SH-SY5Y (cell line): Measurements from ENCODE around the gene PKD1L1.

ENCODE experiments used
- GATA2 ChIP-seq: IDR thresholded peaks from 2 replicates; pipeline ENCODE4 v1.6.1; 2011; ENCODE audit warnings: mild to moderate bottlenecking, low read depth, low read length
- GATA3 ChIP-seq: IDR thresholded peaks from 2 replicates; pipeline ENCODE4 v1.6.1; 2011; ENCODE audit warnings: low read depth, mild to moderate bottlenecking, low read length, moderate library complexity

PKD1L1 gene

GRCh38 chr7:47757921-47758411 is 190.3 kb downstream of the PKD1L1 start:
- no peak for TF ChIP-seq GATA2
- TF ChIP-seq GATA3 = no peak

GRCh38 chr7:47756636-47757035 is 191.6 kb downstream of the PKD1L1 start:
- TF ChIP-seq GATA3 (no peak), GATA2 (no peak)

- TF ChIP-seq GATA3 (no peak), GATA2 (no peak)
Observed at GRCh38 chr7:47755248-47755647, 193.0 kb downstream of the PKD1L1 start.

- no peak for TF ChIP-seq GATA2
- no peak for TF ChIP-seq GATA3
Observed at GRCh38 chr7:47751043-47751442, 197.2 kb downstream of the PKD1L1 start.

- TF ChIP-seq GATA2 (no peak), GATA3 (no peak)
Observed at GRCh38 chr7:47748041-47748440, 200.2 kb downstream of the PKD1L1 start.

GRCh38 chr7:47747160-47747559 is 201.1 kb downstream of the PKD1L1 start:
- TF ChIP-seq GATA2 (peak; percentile 58), GATA3 (no peak)

DNA sequence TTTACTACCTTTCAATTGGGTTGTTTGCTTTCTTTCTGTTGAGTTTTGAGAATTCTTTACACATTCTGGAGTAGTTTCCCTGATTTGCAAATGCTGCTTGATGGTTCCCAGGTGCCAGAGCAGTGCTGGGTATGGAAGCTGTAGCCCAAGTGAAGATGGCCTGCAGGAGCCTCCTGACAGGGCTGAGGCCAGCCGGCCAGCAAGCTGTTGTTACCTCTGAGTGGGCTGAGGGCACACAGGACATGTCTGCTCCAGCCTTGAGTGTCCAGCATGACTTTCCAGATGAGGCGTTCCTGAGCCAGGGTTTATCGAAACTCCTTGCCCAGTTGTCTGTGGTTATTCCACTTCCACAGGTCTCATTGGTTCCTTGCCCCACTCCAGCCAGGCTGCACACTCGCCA is 201.8 kb downstream of the PKD1L1 start:
- TF ChIP-seq GATA3 (no peak), GATA2 (no peak)

GRCh38 chr7:47744883-47745282 is 203.4 kb downstream of the PKD1L1 start:
- TF ChIP-seq GATA3 (no peak), GATA2 (no peak)

- TF ChIP-seq GATA2 = no peak
- no peak for TF ChIP-seq GATA3
Observed at GRCh38 chr7:47743965-47744591, 204.2 kb downstream of the PKD1L1 start.

DNA sequence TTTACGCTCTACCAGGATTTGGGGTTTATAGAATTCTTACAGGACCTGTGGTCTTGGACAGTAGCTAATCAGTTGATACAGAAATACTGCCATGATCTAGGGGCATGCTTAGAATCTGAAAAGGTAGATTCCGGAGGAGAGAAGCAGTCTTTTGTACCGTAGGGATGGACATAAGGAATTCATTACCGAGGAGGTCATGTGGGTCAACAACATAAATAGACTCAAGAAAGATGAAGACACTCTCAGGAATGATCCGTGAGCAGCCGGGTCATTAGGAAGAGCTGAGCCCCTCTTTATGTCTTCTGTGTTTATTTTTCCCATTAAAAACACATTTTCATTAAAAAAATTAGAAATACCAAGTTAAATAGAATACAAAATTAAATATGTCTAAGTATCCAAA is 206.3 kb downstream of the PKD1L1 start:
- no peak for TF ChIP-seq GATA2
- no peak for TF ChIP-seq GATA3

DNA sequence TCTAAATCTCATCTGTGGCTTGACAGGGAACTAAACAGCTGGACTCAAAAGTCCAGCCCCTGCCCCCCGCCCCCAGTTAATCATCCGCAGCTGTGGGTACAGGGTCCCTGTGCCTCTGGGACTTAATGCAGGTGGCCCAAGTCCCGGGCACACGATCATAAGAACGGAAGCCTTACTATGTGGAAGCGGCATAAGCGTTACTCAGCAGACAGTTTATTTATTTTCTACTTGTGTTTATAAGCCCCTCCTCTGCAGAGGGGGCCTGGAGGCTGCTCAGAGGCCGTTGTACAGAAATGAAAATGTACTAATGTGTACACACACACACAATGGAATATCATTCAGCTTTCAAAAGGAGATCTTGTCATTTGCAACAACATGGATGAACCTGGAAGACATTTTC is 208.4 kb downstream of the PKD1L1 start:
- TF ChIP-seq GATA2 (no peak), GATA3 (no peak)

DNA sequence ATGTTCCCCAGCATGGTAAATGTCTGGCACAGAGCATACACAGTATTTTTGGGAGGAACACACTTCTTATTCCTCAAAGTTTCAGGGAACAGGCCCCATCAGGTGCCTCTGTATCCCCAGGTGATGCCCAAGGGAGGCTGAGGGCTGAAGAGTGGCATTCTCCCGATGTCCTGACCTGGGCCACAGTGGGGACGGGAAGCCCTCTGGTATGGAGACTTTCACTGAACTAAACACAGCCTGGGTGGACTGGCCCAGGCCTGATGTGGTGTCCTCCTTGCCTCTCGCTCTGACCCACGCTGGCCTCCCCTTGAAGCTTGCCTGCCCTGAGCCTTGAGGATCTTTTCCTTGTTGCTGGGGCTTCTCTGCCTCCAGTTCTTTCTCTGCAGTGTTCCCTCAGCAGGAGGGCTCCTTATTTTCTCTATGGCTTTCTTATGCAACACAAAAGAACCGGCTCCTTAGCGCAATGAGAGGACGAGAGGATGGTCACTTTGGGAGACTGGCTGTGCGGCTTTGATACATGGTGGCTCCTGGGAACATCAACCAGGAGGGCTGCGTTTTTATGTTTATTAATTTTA is 208.9 kb downstream of the PKD1L1 start:
- TF ChIP-seq GATA3 = no peak
- TF ChIP-seq GATA2 = no peak

DNA sequence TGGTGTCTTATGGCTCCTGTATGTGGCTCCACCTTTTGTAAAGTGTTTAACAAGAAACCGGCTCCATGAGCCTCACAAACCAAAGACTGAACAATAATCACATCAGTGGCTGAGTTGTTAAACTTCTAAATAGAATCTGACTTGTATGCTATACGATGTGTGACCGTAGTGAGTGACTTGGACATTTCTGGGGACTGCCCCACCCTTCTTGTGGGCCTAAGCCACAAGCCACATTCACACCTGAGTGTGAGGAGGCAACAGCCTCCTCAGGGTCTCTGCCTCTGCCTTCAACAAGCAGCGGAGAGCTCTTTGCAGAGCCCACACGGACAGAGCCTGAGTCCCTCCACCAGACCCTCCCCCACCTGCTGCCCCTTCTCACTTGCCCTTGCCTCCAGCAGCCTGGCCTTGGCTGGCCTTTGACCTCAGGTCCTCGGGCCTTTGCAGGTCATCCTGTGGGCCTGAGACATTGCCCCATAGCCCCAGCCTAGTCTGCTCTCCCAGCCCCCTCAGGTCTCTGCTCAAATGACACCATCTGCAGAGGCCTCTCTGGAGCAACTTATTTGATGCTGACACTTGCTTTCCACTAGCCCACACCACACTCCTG is 209.6 kb downstream of the PKD1L1 start:
- TF ChIP-seq GATA2 (no peak), GATA3 (no peak)

- TF ChIP-seq GATA3 (no peak), GATA2 (no peak)
Observed at GRCh38 chr7:47737601-47738000, 210.7 kb downstream of the PKD1L1 start.
